MM.1S (cell line): Measurements from ENCODE around the gene C2orf15.

Experiments
- DNase-seq: peaks from one replicate; pipeline ENCODE4 v3.0.0-alpha.2; 2015
- H2AFZ ChIP-seq: fragments of 300-600 bp; sonication (generic); 2 replicates; pipeline ENCODE4 v1.6.0; 2016; ENCODE audit warnings: antibody characterized with exemption, low read length
- H3F3A ChIP-seq: fragments of 300-600 bp; sonication (generic); 2 replicates; pipeline ENCODE4 v1.6.1; 2016; ENCODE audit warnings: mild to moderate bottlenecking, antibody characterized with exemption, low read length, moderate library complexity, mixed read lengths; ENCODE audit not compliant: insufficient read depth
- H3K27ac ChIP-seq: fragments of 300-600 bp; sonication (generic); 2 replicates; pipeline ENCODE4 v1.5.1; 2016; ENCODE audit warnings: mild to moderate bottlenecking, low read length
- H3K27me3 ChIP-seq: fragments of 300-600 bp; sonication (generic); replicated peaks from 2 replicates; pipeline ENCODE4 v1.6.0; 2016; ENCODE audit warnings: low read length; ENCODE audit not compliant: insufficient read depth
- H3K36me3 ChIP-seq: fragments of 300-600 bp; sonication (generic); replicated peaks from 2 replicates; pipeline ENCODE4 v1.6.1; 2016; ENCODE audit warnings: mild to moderate bottlenecking, low read length, mixed read lengths; ENCODE audit not compliant: insufficient read depth
- H3K4me1 ChIP-seq: fragments of 300-600 bp; sonication (generic); 2 replicates; pipeline ENCODE4 v1.6.1; 2016; ENCODE audit warnings: low read length, mixed read lengths
- H3K4me2 ChIP-seq: fragments of 300-600 bp; sonication (generic); 2 replicates; pipeline ENCODE4 v1.6.0; 2016; ENCODE audit warnings: low read depth, low read length
- H3K4me3 ChIP-seq: fragments of 300-600 bp; sonication (generic); 2 replicates; pipeline ENCODE4 v1.5.1; 2016; ENCODE audit warnings: low read length, mixed read lengths
- H3K79me2 ChIP-seq: fragments of 300-600 bp; sonication (generic); 2 replicates; pipeline ENCODE4 v1.6.1; 2016; ENCODE audit warnings: mixed run types, low read length, mixed read lengths
- H3K9ac ChIP-seq: fragments of 300-600 bp; sonication (generic); 2 replicates; pipeline ENCODE4 v1.6.1; 2016; ENCODE audit warnings: low read length, mixed read lengths
- H3K9me2 ChIP-seq: fragments of 300-600 bp; sonication (generic); replicated peaks from 2 replicates; pipeline ENCODE4 v1.6.1; 2016; ENCODE audit warnings: mild to moderate bottlenecking, low read length, mixed read lengths; ENCODE audit not compliant: insufficient read depth
- H3K9me3 ChIP-seq: fragments of 300-600 bp; sonication (generic); replicated peaks from 2 replicates; pipeline ENCODE4 v1.6.1; 2016; ENCODE audit warnings: mild to moderate bottlenecking, low read length, mixed read lengths; ENCODE audit not compliant: insufficient read depth
- H4K20me1 ChIP-seq: fragments of 300-600 bp; sonication (generic); 2 replicates; pipeline ENCODE4 v1.6.1; 2016; ENCODE audit warnings: mild to moderate bottlenecking, low read length, moderate library complexity, mixed read lengths; ENCODE audit not compliant: insufficient read depth
- CTCF ChIP-seq: fragments of 300-600 bp; sonication (generic); IDR thresholded peaks from 2 replicates; pipeline ENCODE4 v1.5.1; 2016; ENCODE audit warnings: antibody characterized with exemption, low read length, mixed read lengths
- EZH2 ChIP-seq: fragments of 300-600 bp; sonication (generic); optimal IDR thresholded peaks from 2 replicates; pipeline ENCODE3; 2017; ENCODE audit warnings: low read depth, mild to moderate bottlenecking, antibody characterized with exemption, low read length, mixed read lengths
- EZH2phosphoT487 ChIP-seq: fragments of 300-600 bp; sonication (generic); IDR thresholded peaks from 2 replicates; pipeline ENCODE4 v1.6.1; 2018; ENCODE audit warnings: antibody characterized with exemption, low read length

The C2orf15 gene, protein sequence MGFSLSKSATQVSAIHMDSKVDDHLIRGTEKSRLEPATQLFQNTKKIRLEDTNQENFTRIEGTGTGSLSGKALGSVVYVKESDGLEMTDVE

DNA sequence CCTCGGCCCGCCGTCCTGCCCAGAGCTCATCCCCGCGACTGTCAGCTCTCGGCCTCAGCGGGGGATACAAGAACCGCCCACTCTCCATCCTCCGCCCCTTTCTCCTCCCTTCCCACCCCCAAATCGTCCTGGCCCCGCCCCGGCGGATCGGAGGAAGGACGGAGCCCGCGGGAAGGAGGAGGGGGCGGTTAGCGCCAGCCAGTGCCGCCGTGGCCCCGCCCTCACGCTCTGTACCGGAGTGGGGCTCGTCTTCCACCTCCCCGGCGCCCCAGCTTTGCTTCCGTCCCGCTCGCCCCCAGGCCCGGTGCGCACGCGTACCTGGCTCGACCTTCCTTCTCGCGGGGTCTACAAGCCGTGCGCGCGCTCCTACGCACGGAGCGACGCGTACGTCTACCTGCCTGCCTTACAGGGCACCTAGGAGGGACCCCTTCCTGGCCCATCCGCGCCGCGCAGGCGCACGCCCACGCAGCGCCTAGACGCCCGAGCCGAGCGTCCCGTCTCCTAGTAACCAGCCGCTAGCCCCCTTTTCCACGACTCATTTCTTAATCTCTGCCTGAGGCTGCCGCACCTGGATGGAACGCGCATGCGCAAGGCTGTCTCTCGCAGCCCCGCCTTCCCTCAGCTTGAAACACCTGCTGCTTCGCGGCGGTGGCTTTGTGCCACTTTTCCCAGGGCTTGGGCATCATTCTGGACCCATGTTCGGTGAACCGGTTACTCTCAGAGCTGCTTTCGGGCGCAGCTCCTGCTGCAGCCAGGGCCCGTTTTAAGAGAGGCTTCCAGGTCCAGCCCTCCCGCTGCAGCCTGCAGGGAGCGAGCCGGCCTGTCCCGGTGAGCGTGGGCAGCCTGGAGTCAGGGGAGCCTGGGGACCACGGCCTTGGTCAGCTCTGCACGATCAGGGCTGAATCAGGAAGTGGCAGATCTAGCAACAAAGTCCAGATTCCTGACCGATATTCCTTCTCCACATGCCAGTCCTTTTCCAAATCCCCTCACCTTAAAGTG is at the start of gene C2orf15:
C2orf15 (plus strand) TSS at position 598 of the 999 bp plus-strand sequence. CDS start 8,852 bp downstream, outside the sequence.
- Histone ChIP-seq H3K4me1 (peaks cover 5% of the 10 kb centered on the region), H3K27me3 (no peaks in the 10 kb centered on the region), H3K9ac (peak within 1 kb of the TSS; percentile 76), H3F3A (peaks cover 7% of the 10 kb centered on the region), H3K4me2 (peak within 1 kb of the TSS; percentile 95), H3K79me2 (no peaks in the 10 kb centered on the region), H3K36me3 (no peaks in the 10 kb centered on the region), H3K9me2 (no peaks in the 10 kb centered on the region), H2AFZ (peak within 1 kb of the TSS; percentile 95), H3K4me3 (peak within 1 kb of the TSS; percentile 80), H4K20me1 (no peaks in the 10 kb centered on the region), H3K27ac (peak within 1 kb of the TSS; percentile 94), H3K9me3 (no peaks in the 10 kb centered on the region)
- TF ChIP-seq EZH2 (no peak), EZH2phosphoT487 (no peak), CTCF (no peak)
- peak; percentile 95 for DNase-seq

DNA sequence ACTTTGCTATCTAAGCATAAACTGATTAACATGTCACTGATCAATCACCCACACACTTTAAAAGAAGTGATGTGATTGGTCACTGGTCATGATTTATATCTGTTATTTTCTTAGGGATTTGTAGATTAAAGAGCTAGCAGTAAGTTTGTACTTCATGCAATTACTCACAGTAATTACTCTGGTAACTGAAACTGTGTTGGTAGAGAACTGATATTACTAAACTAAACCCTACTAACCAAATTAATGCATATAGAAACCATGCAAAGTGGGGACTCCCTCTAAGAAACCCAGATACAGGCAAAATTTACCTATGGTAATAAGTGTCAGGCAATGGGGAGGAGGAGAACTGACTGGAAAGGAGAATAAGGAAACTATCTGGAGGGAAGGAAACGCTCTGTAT is 44.8 kb upstream of the C2orf15 start:
- Histone ChIP-seq H3K4me3 (no peak overlapping the region), H4K20me1 (no peaks in the 10 kb centered on the region), H3K4me2 (no peak overlapping the region), H2AFZ (no peak overlapping the region), H3K9me3 (no peaks in the 10 kb centered on the region), H3F3A (no peaks in the 10 kb centered on the region), H3K79me2 (no peaks in the 10 kb centered on the region), H3K36me3 (no peaks in the 10 kb centered on the region), H3K9me2 (no peaks in the 10 kb centered on the region), H3K9ac (no peak overlapping the region), H3K4me1 (no peaks in the 10 kb centered on the region), H3K27ac (no peak overlapping the region), H3K27me3 (no peaks in the 10 kb centered on the region)
- TF ChIP-seq EZH2phosphoT487 (no peak), CTCF (no peak), EZH2 (no peak)
- DNase-seq: no peak

- Histone ChIP-seq H3K4me3 (no peak overlapping the region), H3K4me1 (no peaks in the 10 kb centered on the region), H3K9me2 (no peaks in the 10 kb centered on the region), H3F3A (no peaks in the 10 kb centered on the region), H3K79me2 (no peaks in the 10 kb centered on the region), H3K36me3 (no peaks in the 10 kb centered on the region), H3K27ac (no peak overlapping the region), H4K20me1 (no peaks in the 10 kb centered on the region), H3K4me2 (no peak overlapping the region), H3K27me3 (no peaks in the 10 kb centered on the region), H3K9ac (no peak overlapping the region), H2AFZ (no peak overlapping the region), H3K9me3 (no peaks in the 10 kb centered on the region)
- TF ChIP-seq CTCF: no peak
- no peak for TF ChIP-seq EZH2phosphoT487
- no peak for TF ChIP-seq EZH2
- DNase-seq: no peak
Measured at GRCh38 chr2:99101697-99102096, 39.8 kb upstream of the C2orf15 start.
